Left ventricle myocardium inferior (tissue), 1 donor: Measurements from ENCODE around the gene UBE2L3. TPM values are rescaled to one million over a fixed set of nuclear protein-coding genes. Genes with fewer than 3 reads are reported as not detected.

Source experiments
- DNase-seq: peaks from one replicate; pipeline ENCODE4 v3.0.0-alpha.2; 2020
- H3K27ac ChIP-seq: fragments of 200-600 bp; replicated peaks from 2 replicates; pipeline ENCODE4 v1.8.0; 2021
- H3K27me3 ChIP-seq: fragments of 200-600 bp; 2 replicates; pipeline ENCODE4 v1.8.0; 2021; ENCODE audit warnings: low read depth
- H3K36me3 ChIP-seq: fragments of 200-600 bp; 2 replicates; pipeline ENCODE4 v1.8.0; 2021
- H3K4me1 ChIP-seq: fragments of 200-600 bp; 2 replicates; pipeline ENCODE4 v1.8.0; 2021
- H3K4me3 ChIP-seq: fragments of 200-600 bp; 2 replicates; pipeline ENCODE4 v1.8.0; 2021; ENCODE audit warnings: mild to moderate bottlenecking, moderate library complexity
- H3K9me3 ChIP-seq: fragments of 200-600 bp; replicated peaks from 2 replicates; pipeline ENCODE4 v1.8.0; 2021
- intact Hi-C: fragments of 100-400 bp; cut with micrococcal nuclease; formaldehyde crosslinking; loops from one replicate; pipeline ENCODE4 v1.11.0; 2022
- total RNA-seq: library from RNA; stranded (reverse); fragmentation: NEBNext Ultra II Directional; extraction: Animal tissue kit (Norgen Biotek cat#: 25700); gene quantifications from one replicate; pipeline ENCODE4 v1.2.1, GENCODE V29; 2021
- TF ChIP-seq, protein P1 (sequence below): fragments of 200-600 bp; IDR thresholded peaks from 2 replicates; pipeline ENCODE4 v1.8.0; 2021; ENCODE audit warnings: antibody characterized with exemption, mild to moderate bottlenecking, borderline replicate concordance
- donor health status: DM: no; HTN: yes; CAD: no; lungs with severe emphysema.

Gene UBE2L3
- total RNA-seq, 1 donor from 2014 or later, result 54.5 TPM

GRCh38 chr22:21622919-21623647 lies 55.6 kb downstream of the UBE2L3 start:
- no peaks in the 10 kb centered on the region for H3K9me3 ChIP-seq
- TF ChIP-seq, protein P1, sequence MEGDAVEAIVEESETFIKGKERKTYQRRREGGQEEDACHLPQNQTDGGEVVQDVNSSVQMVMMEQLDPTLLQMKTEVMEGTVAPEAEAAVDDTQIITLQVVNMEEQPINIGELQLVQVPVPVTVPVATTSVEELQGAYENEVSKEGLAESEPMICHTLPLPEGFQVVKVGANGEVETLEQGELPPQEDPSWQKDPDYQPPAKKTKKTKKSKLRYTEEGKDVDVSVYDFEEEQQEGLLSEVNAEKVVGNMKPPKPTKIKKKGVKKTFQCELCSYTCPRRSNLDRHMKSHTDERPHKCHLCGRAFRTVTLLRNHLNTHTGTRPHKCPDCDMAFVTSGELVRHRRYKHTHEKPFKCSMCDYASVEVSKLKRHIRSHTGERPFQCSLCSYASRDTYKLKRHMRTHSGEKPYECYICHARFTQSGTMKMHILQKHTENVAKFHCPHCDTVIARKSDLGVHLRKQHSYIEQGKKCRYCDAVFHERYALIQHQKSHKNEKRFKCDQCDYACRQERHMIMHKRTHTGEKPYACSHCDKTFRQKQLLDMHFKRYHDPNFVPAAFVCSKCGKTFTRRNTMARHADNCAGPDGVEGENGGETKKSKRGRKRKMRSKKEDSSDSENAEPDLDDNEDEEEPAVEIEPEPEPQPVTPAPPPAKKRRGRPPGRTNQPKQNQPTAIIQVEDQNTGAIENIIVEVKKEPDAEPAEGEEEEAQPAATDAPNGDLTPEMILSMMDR, result no peak
- DNase-seq, result no peak
- H3K27ac ChIP-seq, result peak overlapping the region; percentile 56
- no peaks in the 10 kb centered on the region for H3K36me3 ChIP-seq
- no peaks in the 10 kb centered on the region for H3K27me3 ChIP-seq
- intact Hi-C loops, result loop anchor here (10.0 kb wide), 1 partner anchor 48 kb away; no protein-coding TSS in a partner anchor
- H3K4me1 ChIP-seq, result peaks cover 69% of the 10 kb centered on the region
- H3K4me3 ChIP-seq, result no peak overlapping the region

- peaks cover 71% of the 10 kb centered on the region for H3K4me1 ChIP-seq
- DNase-seq, result no peak
- no peak overlapping the region for H3K4me3 ChIP-seq
- H3K27ac ChIP-seq, result peak overlapping the region; percentile 56
- TF ChIP-seq, protein P1, result no peak
- H3K9me3 ChIP-seq, result no peaks in the 10 kb centered on the region
- no peaks in the 10 kb centered on the region for H3K36me3 ChIP-seq
- no peaks in the 10 kb centered on the region for H3K27me3 ChIP-seq
- intact Hi-C loops, result loop anchor here (10.0 kb wide), 1 partner anchor 49 kb away; no protein-coding TSS in a partner anchor
Observed at GRCh38 chr22:21623648-21623970, 56.1 kb downstream of the UBE2L3 start.

DNA sequence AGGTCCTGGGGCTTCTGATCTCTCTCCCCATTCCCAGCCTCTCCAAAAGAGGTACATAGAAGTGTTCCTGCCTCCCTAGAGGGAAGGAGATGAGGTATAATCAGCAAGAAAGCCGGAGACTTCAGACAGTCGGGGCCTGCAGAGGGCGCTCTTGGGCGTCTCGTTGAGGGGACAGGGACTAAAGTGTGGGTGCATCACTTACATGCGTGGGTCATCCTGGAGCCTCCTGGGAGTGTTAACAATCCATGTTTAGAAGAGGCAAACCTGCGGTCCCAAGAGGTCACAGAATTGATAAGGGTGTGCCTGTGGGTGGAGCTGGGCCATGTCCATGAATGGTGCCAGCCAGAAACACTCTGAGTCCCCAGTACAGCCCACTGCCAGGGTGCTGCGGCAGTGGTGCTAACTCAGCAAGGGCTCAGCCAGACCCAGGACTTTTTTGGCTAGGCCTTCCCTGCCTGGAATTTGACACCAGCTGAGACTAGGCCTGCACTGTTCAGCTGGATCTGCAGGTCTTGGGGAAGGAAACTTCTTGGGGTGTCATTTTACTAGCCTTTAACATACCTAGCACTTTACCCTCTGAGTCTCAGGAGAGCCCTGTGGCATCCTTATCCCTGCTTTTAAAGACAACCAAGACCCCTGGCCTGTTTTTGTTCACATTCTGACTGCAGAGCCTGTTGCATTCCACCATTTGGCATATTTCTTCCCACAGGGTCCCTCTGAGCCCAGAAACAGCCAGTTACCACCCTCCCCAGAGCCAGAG lies 56.8 kb downstream of the UBE2L3 start:
- intact Hi-C loops, result loop anchor here (10.0 kb wide), 1 partner anchor 49 kb away; no protein-coding TSS in a partner anchor
- no peaks in the 10 kb centered on the region for H3K36me3 ChIP-seq
- H3K27ac ChIP-seq, result peak overlapping the region; percentile 56
- peaks cover 78% of the 10 kb centered on the region for H3K4me1 ChIP-seq
- TF ChIP-seq, protein P1, result peak; percentile 38
- H3K27me3 ChIP-seq, result no peaks in the 10 kb centered on the region
- peak; percentile 52 for DNase-seq
- no peaks in the 10 kb centered on the region for H3K9me3 ChIP-seq
- H3K4me3 ChIP-seq, result no peak overlapping the region

DNA sequence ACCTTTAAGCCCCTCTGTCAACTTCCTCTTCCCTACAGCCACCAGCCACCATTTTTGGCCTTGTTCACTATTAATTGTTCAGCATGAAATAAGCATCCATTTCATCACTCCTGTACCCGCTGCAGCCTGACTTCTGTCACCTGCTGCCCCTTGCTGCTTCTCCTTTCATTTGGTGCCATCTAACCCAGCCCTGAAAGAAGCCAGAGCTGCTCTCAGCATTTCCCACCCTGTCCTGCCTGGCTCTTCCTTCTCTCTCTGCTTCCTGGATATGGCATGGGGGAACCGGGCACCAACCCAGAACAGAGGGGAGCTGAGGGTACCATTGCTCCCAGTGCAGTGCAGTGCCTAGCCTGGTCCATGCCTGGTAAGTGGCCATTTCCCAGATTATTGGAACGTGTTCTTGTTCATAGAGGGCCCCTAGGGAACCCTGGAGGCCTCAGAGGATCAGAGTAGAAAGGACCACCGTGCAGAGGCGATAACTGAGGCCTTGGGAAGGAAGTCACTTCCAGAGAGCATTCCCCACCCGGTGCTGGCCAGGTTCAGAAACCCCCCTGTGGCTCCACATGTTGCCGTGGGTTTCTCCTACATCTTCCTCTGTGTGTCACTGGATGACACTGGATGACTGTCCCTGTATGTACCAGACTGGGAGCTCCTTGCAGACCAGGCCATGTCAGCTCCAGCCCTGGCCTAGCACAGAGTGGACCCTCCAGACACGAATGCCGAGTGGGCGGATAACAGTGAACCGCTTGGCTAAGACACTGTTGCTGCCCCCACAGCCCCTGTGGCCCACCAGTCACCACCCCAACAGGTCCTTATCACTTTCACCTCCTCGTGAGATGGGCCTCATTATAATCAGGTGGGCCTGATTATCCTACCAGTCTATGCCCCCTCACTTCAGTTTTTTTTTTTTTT lies 57.6 kb downstream of the UBE2L3 start:
- DNase-seq, result no peak
- no peaks in the 10 kb centered on the region for H3K9me3 ChIP-seq
- H3K4me3 ChIP-seq, result no peak overlapping the region
- H3K4me1 ChIP-seq, result peaks cover 78% of the 10 kb centered on the region
- no peaks in the 10 kb centered on the region for H3K27me3 ChIP-seq
- peak overlapping the region; percentile 56 for H3K27ac ChIP-seq
- intact Hi-C loops, result loop anchor here (10.0 kb wide), 1 partner anchor 50 kb away; no protein-coding TSS in a partner anchor
- H3K36me3 ChIP-seq, result no peaks in the 10 kb centered on the region
- TF ChIP-seq, protein P1, result no peak
